ENCODE data around the gene SBNO2.

The SBNO2 gene

GRCh38 chr19:1105873-1106840 lies 67.9 kb downstream of the SBNO2 start:
- Mint-ChIP-seq H3K9me3 (no peaks in the 10 kb centered on the region), H3K4me1 (peaks cover 35% of the 10 kb centered on the region), H3K27me3 (no peaks in the 10 kb centered on the region), H3K36me3 (peaks cover 11% of the 10 kb centered on the region), H3K4me3 (peak overlapping the region; percentile 51), H3K27ac (peak overlapping the region; percentile 46)
- no peak for ATAC-seq

DNA sequence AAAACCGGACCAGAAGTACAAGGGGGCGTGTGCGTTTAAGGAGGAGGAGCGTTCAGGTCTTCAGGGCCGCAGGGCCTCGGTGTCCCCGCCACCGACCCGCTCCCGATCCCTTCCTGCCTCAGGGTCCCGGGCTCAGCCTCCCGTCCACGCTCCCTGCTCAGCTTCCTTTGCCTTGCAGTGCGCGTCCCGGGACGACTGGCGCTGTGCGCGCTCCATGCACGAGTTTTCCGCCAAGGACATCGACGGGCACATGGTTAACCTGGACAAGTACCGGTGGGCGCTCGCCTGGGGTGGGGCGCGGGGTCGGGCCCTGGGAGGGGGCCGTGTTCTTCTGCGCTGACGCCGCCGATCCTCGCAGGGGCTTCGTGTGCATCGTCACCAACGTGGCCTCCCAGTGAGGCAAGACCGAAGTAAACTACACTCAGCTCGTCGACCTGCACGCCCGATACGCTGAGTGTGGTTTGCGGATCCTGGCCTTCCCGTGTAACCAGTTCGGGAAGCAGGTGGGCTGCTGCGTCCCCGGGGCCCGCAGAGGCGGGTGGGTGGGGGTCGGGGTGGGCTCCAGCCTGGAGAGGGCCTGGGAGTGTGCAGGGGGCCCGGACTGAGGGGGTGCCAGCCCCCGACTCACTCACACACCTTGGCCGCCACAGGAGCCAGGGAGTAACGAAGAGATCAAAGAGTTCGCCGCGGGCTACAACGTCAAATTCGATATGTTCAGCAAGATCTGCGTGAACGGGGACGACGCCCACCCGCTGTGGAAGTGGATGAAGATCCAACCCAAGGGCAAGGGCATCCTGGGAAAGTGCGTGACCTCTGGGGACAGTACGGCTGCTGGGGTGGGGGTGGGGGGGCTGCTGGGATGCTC lies 68.8 kb downstream of the SBNO2 start:
- Mint-ChIP-seq H3K27ac (peak overlapping the region; percentile 90), H3K9me3 (no peaks in the 10 kb centered on the region), H3K4me1 (peaks cover 38% of the 10 kb centered on the region), H3K27me3 (no peaks in the 10 kb centered on the region), H3K36me3 (peaks cover 11% of the 10 kb centered on the region), H3K4me3 (peak overlapping the region; percentile 83)
- no peak for ATAC-seq

DNA sequence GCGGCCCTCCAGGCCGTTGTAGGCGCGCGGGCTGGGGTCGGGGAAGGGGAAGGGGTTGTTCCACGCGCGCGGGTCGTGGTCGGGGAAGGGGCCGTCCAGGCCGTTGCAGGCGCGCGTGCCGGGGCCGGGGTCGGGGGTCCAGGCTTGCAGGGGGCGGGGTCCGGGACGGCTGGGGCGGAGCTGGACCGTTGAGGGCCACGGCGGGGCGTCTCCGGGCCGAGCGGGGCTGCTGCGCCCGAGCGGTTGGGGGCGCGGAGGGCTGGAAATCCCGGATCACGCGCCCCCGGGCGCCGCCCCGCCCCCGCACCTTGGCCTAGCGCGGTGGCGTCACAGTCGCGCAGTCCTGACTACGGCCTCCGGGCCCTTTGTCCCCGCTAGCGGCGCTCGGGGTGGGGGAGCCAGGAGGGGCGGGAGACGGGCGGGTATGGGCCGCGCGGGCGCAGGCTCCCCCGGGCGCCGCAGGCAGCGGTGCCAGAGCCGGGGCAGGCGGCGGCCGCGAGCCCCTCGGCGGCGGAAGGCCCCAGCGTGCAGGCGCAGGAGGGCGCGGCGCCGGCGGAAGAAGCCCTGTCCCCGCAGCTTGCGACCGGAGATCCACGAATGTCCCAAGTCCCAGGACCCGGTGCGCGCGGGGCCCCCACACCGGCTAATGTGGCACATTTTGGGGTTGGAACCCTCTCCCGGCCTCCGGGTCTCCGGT lies 69.6 kb downstream of the SBNO2 start:
- peaks cover 45% of the 10 kb centered on the region for H3K4me1 Mint-ChIP-seq
- ATAC-seq, result peak; percentile 70
- peak overlapping the region; percentile 83 for H3K4me3 Mint-ChIP-seq
- peaks cover 2% of the 10 kb centered on the region for H3K9me3 Mint-ChIP-seq
- H3K36me3 Mint-ChIP-seq, result peaks cover 11% of the 10 kb centered on the region
- peak overlapping the region; percentile 90 for H3K27ac Mint-ChIP-seq
- no peaks in the 10 kb centered on the region for H3K27me3 Mint-ChIP-seq

DNA sequence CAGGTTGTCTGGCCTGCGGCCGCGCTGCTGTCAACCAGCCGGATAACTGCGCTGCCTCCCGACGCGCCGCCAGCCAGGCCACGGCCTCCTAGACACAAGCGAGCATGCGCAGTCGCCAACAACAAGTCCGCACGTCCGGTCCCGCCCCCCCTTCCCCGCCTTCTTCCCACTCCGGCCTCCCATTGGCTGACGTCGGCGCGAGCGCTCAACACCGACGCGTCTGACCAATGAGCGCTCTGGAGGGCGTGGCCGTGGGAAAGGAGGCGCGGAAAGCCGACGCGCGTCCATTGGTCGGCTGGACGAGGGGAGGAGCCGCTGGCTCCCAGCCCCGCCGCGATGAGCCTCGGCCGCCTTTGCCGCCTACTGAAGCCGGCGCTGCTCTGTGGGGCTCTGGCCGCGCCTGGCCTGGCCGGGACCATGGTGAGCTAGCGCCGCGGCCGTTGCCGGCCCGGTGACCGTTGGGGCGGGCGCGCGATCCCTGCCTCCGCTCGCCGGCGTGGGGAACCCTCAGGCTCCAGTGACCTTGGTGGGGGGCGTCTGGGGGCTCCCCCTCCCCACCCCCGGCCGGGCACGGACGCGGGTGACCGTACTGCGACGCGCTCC lies 70.3 kb downstream of the SBNO2 start, which contains the start of gene GPX4:
TSS of gene GPX4 (plus strand) at position 287 of the 603 bp plus-strand sequence. CDS start at position 337, 50 bp downstream.
- peak within 1 kb of the TSS; percentile 83 for H3K4me3 Mint-ChIP-seq
- peak within 1 kb of the TSS; percentile 90 for H3K27ac Mint-ChIP-seq
- H3K9me3 Mint-ChIP-seq, result peaks cover 2% of the 10 kb centered on the region
- H3K4me1 Mint-ChIP-seq, result peaks cover 52% of the 10 kb centered on the region
- peak; percentile 90 for ATAC-seq
- peaks cover 14% of the 10 kb centered on the region for H3K36me3 Mint-ChIP-seq
- H3K27me3 Mint-ChIP-seq, result no peaks in the 10 kb centered on the region

- H3K4me1 Mint-ChIP-seq, result peaks cover 58% of the 10 kb centered on the region
- H3K4me3 Mint-ChIP-seq, result peak overlapping the region; percentile 73
- peaks cover 2% of the 10 kb centered on the region for H3K9me3 Mint-ChIP-seq
- ATAC-seq, result no peak
- H3K36me3 Mint-ChIP-seq, result peaks cover 16% of the 10 kb centered on the region
- H3K27ac Mint-ChIP-seq, result peak overlapping the region; percentile 90
- H3K27me3 Mint-ChIP-seq, result no peaks in the 10 kb centered on the region
Measured at GRCh38 chr19:1103132-1103707, 70.8 kb downstream of the SBNO2 start.

GRCh38 chr19:1102407-1103131 lies 71.5 kb downstream of the SBNO2 start:
- Mint-ChIP-seq H3K27ac (peak overlapping the region; percentile 90), H3K27me3 (no peaks in the 10 kb centered on the region), H3K9me3 (peaks cover 2% of the 10 kb centered on the region), H3K4me1 (peaks cover 64% of the 10 kb centered on the region), H3K4me3 (peak overlapping the region; percentile 73), H3K36me3 (peaks cover 16% of the 10 kb centered on the region)
- peak; percentile 6 for ATAC-seq

- Mint-ChIP-seq H3K27me3 (no peaks in the 10 kb centered on the region), H3K36me3 (peaks cover 9% of the 10 kb centered on the region), H3K4me3 (no peak overlapping the region), H3K9me3 (peaks cover 2% of the 10 kb centered on the region), H3K27ac (peak overlapping the region; percentile 90), H3K4me1 (peaks cover 57% of the 10 kb centered on the region)
- ATAC-seq, result no peak
Measured at GRCh38 chr19:1101337-1101698, 72.8 kb downstream of the SBNO2 start.

- no peak for ATAC-seq
- peak overlapping the region; percentile 63 for H3K27ac Mint-ChIP-seq
- H3K36me3 Mint-ChIP-seq, result peaks cover 6% of the 10 kb centered on the region
- H3K27me3 Mint-ChIP-seq, result no peaks in the 10 kb centered on the region
- H3K9me3 Mint-ChIP-seq, result peaks cover 2% of the 10 kb centered on the region
- H3K4me3 Mint-ChIP-seq, result peak overlapping the region; percentile 16
- H3K4me1 Mint-ChIP-seq, result peaks cover 82% of the 10 kb centered on the region
Measured at GRCh38 chr19:1098177-1099051, 75.7 kb downstream of the SBNO2 start.

- peak overlapping the region; percentile 63 for H3K27ac Mint-ChIP-seq
- no peaks in the 10 kb centered on the region for H3K27me3 Mint-ChIP-seq
- peaks cover 12% of the 10 kb centered on the region for H3K36me3 Mint-ChIP-seq
- H3K4me3 Mint-ChIP-seq, result no peak overlapping the region
- peaks cover 2% of the 10 kb centered on the region for H3K9me3 Mint-ChIP-seq
- ATAC-seq, result no peak
- H3K4me1 Mint-ChIP-seq, result peaks cover 80% of the 10 kb centered on the region
Measured at GRCh38 chr19:1097810-1098176, 76.3 kb downstream of the SBNO2 start.

DNA sequence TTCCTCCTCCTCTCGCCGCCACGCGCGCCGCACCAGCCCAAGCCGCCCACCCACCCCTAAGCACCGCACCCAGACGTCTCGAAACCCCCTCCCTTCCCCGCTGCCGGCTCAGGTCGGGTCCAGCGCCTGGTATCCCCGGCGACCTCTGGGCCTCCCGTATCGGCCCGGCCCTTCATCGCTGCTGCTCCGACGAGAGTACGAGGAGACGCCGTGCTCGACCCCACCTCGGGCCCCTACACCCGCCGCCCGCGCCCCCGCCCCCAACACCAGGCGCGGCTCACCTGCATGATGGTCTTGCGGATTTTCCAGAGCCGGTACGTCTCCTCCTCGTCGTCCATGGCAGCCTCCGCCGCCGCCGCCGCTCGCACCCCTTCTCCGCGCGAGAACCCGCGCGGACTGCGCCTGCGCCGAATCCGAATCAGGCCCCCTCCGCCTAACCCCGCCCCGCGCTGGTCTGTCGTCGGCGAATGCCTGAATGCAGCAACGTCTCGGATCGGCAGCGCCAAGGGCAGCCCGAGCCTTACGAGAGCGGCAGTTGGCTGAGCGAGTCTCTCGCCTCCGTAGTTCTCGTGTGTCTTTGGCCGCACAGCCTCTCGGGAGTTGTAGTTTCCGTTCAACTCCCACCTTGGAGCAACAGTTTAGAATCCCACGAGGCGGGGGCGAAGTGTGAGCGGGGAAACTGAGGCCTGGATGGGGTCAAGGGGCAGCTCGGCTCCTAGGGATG lies 78.9 kb downstream of the SBNO2 start, which contains the start of gene POLR2E:
TSS of gene POLR2E (minus strand) at position 398 of the 724 bp plus-strand sequence. CDS start at position 338, 60 bp downstream.
- peak within 1 kb of the TSS; percentile 91 for H3K4me3 Mint-ChIP-seq
- H3K27ac Mint-ChIP-seq, result peak within 1 kb of the TSS; percentile 87
- H3K27me3 Mint-ChIP-seq, result no peaks in the 10 kb centered on the region
- peaks cover 18% of the 10 kb centered on the region for H3K36me3 Mint-ChIP-seq
- peaks cover 70% of the 10 kb centered on the region for H3K4me1 Mint-ChIP-seq
- ATAC-seq, result peak; percentile 97
- peaks cover 2% of the 10 kb centered on the region for H3K9me3 Mint-ChIP-seq

- peaks cover 65% of the 10 kb centered on the region for H3K4me1 Mint-ChIP-seq
Measured at GRCh38 chr19:1094655-1094977, 79.5 kb downstream of the SBNO2 start.

GRCh38 chr19:1093811-1094553 lies 80.1 kb downstream of the SBNO2 start:
- H3K36me3 Mint-ChIP-seq, result peaks cover 23% of the 10 kb centered on the region
- H3K27ac Mint-ChIP-seq, result peak overlapping the region; percentile 87
- no peak for ATAC-seq
- H3K9me3 Mint-ChIP-seq, result no peaks in the 10 kb centered on the region
- peaks cover 64% of the 10 kb centered on the region for H3K4me1 Mint-ChIP-seq
- no peaks in the 10 kb centered on the region for H3K27me3 Mint-ChIP-seq
- peak overlapping the region; percentile 91 for H3K4me3 Mint-ChIP-seq

More at GRCh38 chr19:1094655-1094977, 79.5 kb downstream of the SBNO2 start:
- ATAC-seq, result no peak
- Mint-ChIP-seq H3K9me3 (no peaks in the 10 kb centered on the region), H3K27me3 (no peaks in the 10 kb centered on the region), H3K36me3 (peaks cover 18% of the 10 kb centered on the region), H3K4me3 (peak overlapping the region; percentile 91), H3K27ac (peak overlapping the region; percentile 87)
